HG03196 (cell line): ENCODE data around the gene SOX15.

Experiments used
- ATAC-seq: cut with Tn5 transposase; IDR thresholded peaks from one replicate; pipeline ENCODE4 v1.9.1; 2021; ENCODE audit not compliant: unreplicated experiment

The SOX15 gene

GRCh38 chr17:7579001-7579833, 10.7 kb downstream of the SOX15 start, which contains the start of gene CD68:
CD68 (plus strand) TSS chr17:7579638; CDS start chr17:7579678, 40 bp downstream.
- ATAC-seq = no peak

- ATAC-seq = no peak
Measured at GRCh38 chr17:7577327-7578199, 12.3 kb downstream of the SOX15 start.

- no peak for ATAC-seq
Measured at GRCh38 chr17:7576432-7576937, 13.4 kb downstream of the SOX15 start.

- ATAC-seq = no peak
Measured at GRCh38 chr17:7575959-7576358, 13.9 kb downstream of the SOX15 start.

- no peak for ATAC-seq
Measured at GRCh38 chr17:7575481-7575883, 14.4 kb downstream of the SOX15 start.

GRCh38 chr17:7574176-7574953, 15.5 kb downstream of the SOX15 start:
- no peak for ATAC-seq

GRCh38 chr17:7573324-7574080, 16.4 kb downstream of the SOX15 start:
- ATAC-seq = no peak

- ATAC-seq = peak; percentile 9
Measured at GRCh38 chr17:7572588-7573323, 17.1 kb downstream of the SOX15 start.

- peak; percentile 87 for ATAC-seq
Measured at GRCh38 chr17:7572338-7572587, 17.6 kb downstream of the SOX15 start.

GRCh38 chr17:7570351-7570750, 19.5 kb downstream of the SOX15 start:
- no peak for ATAC-seq

- no peak for ATAC-seq
Measured at GRCh38 chr17:7569571-7569970, 20.3 kb downstream of the SOX15 start.

- ATAC-seq = no peak
Measured at GRCh38 chr17:7563115-7563869, 26.6 kb downstream of the SOX15 start.

- no peak for ATAC-seq
Measured at GRCh38 chr17:7562208-7562605, 27.7 kb downstream of the SOX15 start.

- ATAC-seq = peak; percentile 48
Measured at GRCh38 chr17:7561589-7562207, 28.2 kb downstream of the SOX15 start, which contains the start of gene SENP3. SENP3 (plus strand) TSS chr17:7561919; CDS start chr17:7563077, 1,158 bp downstream.

- ATAC-seq = peak; percentile 48
Measured at GRCh38 chr17:7561028-7561575, 28.8 kb downstream of the SOX15 start.

GRCh38 chr17:7560172-7561027, 29.5 kb downstream of the SOX15 start:
- no peak for ATAC-seq
